ENCODE results near the gene STARD3.
A peak's percentile ranks its signal among the peaks of the same experiment; 100 is the strongest.

Gene STARD3

DNA sequence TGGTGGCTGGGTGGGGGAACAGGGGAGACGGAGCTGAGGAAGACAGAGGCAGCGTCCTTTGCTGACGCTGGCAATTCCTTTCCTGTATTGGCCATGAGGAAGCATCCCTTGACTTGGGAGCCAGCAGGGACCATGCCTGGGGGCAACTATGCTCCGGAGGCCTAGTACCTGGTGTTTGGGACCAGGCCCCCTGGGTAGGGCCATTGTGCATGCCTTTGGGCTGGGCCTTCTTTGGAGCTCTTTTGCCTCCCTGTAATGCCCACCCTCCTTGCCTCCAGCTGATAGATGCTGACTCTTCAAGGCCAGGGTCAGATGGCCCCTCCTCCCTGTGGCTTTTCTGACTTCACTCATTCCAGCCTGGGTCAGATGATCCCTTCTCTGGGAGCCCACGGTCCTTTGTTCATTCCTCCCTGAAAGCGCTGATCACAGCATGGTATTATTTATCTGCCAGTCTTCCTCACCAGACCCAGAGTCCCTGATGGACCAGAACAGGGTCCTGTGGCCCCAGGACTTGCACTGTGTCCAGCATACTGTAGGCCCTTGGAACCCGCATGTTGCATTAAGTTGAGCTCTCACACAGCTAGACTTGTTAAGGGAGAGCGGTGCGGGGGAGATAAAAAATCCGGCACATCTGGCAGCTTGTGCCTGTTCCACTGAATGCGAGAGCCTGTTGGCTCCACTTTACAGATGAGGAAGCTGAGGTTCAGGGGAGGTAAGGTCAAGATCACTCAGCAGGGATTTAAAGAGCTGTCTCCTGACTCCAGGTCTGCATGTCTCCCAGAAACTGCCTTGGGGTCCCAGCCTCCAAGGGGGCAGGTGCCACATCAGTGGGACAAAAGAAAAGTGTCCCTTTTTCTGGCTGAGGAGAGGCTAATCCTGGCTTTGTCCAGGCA, 2.9 kb downstream of the STARD3 start:
- no peak for DNase-seq

DNA sequence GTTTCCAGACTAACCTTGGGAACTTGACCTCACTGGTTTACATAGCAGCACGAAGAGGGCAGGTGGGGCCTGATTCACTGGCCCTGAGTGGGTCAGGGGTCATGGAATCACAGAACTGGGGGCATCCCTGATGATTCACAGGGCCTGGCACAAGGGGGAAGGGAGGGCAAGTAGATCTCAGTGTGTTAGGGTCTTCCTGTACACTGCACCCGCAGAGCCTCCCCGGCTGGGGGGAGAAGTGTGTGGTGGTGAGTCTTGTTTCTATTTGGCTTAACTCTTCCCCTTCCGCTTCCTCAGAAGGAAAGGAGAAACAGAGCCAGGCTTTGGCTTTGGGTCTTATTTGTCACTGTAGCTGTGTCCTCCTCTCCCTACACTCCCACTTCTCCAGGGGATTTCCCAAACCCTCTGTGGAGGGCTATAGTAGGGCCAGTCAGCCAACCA, 3.7 kb downstream of the STARD3 start:
- no peak for DNase-seq

DNA sequence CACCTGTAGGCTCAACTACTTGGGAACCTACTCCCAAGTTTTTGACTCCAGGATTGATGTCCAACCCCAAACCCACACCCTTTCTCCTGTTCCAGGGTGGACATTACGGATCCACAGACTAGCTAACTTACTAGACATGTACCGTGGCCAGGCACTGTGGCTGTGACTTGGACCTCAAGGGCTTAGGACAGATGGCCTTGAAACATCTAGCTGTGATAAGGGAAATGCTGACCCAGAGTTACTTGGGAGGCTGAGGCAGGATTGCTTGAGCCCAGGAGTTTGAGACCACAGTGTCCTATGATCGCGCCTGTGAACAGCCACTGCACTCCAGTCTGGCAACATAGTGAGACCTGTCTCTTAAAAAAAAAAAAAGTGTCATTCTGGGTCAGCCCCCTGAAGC, 4.2 kb downstream of the STARD3 start:
- DNase-seq: no peak

DNA sequence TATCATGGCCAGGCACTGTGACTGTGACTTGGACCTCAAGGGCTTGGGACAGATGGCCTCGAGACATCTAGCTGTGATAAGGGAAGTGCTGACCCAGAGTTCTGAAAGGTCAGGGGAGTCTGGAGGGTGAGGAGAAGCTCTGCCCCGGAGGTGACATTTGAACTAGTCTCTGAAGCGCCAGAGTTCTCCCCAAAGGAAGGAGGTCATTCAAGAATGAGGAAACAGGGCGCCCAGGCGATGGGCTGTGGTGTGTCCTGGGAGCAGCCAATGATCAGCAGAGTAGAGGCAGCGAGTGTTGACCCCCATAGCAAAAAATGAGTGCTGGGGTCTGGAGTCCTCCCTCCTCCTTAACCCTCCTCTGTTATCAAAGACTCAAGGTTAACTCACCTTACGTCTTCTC, 4.9 kb downstream of the STARD3 start:
- DNase-seq: no peak

GRCh38 chr17:39642291-39643074, 5.5 kb downstream of the STARD3 start:
- no peak for DNase-seq

GRCh38 chr17:39643271-39643670, 6.3 kb downstream of the STARD3 start:
- DNase-seq: no peak

DNA sequence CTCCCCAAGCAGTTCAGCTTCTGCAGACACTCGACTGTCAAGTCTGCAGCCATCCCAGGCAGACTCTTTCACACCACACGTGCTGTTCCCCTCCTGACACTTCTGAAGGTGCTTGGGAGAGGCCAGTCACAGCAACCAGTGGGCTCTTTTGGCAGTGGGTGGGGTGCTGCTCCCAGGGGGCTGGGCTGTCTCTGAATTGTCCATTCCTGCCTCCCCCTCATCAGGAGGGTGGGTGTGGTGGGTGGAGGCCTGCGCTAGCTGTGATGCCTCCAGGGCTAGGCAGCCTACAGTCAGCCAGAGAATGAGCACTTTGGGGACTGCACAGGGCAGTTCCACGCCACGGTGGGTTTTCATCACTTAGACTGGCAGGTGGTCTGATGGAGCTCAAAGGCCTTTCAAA, 10.3 kb downstream of the STARD3 start:
- no peak for DNase-seq

- DNase-seq: no peak
Observed at GRCh38 chr17:39648616-39649366, 11.8 kb downstream of the STARD3 start.

DNA sequence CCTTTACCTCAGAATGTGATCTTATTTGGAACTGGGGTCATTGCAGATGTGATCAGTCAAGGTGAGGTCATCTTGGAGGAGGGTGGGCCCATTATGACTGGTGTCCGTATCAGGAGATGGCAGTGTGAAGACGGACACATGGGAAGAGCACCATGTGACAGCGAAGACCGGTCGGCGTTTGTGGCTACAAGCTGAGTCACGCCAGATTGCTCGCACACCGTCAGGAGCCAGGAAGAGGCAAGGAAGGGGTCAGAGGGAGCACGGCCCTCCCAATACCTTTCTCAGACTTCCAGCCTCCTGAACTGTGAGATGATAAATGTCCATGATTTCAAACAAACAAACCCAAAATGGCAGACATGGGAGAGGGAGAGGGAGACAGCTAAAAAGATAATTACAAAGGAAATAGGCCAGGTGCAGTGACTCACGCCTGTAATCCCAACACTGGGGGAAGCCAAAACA, 13.2 kb downstream of the STARD3 start:
- no peak for DNase-seq

GRCh38 chr17:39651923-39652586, 15.1 kb downstream of the STARD3 start:
- DNase-seq: no peak

DNA sequence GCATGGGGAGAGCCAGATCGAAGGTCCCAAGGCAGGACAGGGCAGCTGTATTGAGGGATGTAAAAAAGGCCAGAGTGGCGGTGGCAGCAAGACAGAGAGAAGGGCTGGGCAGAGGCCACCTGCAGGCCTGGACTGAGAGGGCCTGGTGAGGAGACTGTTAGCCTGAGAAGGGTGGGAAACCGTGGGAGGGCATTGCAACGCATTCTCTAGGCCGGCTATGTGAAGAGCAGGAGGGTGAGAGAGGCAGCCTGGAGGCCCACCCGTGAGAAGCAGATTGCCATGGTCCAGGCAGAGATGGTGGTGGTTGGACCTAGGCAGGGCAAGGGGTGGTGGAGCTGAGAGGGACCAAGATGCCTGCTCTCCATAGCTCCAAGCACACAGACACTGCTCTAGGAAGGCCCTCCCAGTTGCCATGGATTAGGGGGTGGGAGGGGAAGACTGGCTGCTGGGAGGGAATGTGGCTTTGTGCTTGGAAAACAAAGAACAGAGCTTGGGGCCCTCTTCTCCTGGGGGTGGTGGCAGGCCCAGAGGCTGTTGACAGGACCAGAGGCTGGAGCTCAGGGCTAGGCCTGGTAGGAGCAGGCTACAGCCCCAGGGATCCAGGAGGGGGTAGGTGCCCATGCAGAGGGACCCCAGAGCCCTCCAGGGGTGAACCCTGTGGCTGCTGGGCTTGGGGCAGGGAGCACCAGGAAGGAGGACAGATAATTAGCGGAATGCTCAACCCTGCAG, 15.8 kb downstream of the STARD3 start:
- DNase-seq: no peak

DNA sequence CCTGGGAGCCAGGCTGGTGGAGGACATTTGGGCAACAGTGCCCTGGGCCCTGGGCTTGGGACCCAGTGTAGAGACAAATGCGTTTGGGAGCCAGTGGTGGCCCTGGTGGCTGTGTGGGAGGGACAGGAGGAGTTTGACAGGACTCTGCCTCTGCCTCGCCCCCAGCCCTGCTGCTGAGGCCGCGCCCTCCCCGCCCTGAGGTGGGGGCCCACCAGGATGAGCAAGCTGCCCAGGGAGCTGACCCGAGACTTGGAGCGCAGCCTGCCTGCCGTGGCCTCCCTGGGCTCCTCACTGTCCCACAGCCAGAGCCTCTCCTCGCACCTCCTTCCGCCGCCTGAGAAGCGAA, 16.3 kb downstream of the STARD3 start:
- no peak for DNase-seq

GRCh38 chr17:39653662-39654331, 16.9 kb downstream of the STARD3 start:
- DNase-seq: peak; percentile 89 to 90

DNA sequence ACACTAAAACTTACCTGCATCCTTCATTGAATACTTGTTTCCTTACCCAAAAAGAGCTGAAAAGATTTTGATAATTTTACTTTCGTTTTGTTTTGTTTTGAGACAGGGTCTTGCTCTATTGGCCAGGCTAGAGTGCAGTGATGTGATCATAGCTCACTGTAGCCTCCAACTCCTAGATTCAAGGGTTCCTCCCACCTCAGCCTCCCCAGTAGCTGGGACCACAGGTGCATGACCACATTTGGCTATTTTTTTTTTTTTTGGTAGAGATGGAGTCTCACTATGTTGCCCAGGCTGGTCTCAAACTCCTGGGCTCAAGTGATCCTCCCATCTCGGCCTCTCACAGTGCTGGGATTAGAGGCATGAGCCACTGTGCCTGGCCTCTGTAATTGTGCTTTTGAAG, 18.2 kb downstream of the STARD3 start:
- no peak for DNase-seq

DNA sequence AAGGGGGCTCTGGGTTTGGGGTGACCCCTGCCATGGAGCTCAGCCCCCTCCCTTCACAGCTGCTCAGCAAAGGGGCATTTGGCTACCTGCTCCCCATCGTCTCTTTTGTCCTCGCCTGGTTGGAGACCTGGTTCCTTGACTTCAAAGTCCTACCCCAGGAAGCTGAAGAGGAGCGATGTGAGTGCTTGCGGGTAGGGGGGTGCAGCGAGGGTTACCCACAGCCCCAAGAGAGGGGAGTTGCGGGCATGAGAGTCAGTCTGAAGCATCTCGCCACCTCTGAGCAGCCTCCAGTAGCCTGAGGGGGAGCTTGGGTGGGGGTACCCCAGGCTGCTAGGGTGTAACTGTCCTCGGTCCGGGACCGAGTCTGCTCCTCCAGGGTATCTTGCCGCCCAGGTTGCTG, 21.4 kb downstream of the STARD3 start:
- no peak for DNase-seq

DNA sequence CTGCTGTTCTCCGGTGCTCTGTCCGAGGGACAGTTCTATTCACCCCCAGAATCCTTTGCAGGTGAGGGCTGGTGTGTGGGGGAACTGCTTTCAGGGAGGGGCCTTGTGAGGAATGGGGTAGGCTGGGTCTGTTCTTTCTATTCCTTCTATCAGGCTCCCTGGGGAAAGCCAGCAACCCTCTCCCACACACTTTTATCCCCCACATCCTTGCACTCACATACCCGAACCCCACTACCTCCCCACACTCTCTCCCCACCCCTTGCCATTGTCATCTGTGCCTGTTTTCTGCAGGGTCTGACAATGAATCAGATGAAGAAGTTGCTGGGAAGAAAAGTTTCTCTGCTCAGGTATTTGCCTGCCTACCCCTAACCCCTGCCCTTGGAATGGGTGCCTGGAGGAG, 21.8 kb downstream of the STARD3 start:
- DNase-seq: no peak

DNA sequence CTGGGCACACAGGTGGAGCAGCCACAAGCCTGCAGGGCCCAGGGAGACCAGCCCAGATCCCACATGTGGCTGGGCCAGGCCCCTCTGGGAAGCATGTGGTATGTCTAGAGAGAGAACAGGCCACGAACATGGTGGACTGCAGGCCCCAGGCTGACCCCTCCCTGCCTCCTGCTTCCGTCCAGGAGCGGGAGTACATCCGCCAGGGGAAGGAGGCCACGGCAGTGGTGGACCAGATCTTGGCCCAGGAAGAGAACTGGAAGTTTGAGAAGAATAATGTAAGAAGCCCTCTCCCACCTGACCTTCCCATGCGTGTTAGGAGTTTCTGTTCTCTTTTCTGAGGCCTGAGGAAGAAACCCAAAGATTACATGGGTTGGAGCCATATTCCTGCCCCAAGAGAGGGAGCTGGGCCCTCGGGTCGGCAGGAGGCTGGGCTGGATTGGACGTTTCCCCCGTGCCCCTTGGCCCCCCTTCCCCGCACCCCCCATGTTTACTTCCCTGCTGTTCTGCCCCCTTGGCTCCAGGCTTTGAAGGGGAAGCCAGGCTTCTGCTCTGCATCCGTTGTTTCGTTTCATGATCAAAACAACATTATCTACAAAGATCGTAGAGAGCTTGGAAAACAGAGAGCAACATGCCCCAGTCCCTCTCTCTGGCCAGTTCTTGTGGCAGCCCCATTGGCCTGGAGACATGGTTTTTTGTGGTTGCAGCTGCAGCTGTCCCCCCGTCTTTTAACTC, 22.5 kb downstream of the STARD3 start:
- no peak for DNase-seq

DNA sequence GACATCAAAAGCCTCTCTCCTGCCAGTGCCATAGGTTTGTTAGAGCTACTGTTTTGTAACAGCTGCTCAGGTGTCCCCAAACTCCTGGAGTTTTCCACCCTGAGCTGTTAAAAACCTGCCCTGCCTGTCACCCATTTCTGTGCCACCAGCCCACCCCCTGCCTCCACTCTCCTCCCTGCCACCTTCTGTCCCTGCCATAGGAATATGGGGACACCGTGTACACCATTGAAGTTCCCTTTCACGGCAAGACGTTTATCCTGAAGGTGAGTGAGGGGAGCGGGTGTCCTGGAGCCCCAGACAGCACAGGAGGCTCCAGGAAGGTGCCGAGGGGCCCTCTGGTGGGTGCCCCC, 23.0 kb downstream of the STARD3 start:
- no peak for DNase-seq

DNA sequence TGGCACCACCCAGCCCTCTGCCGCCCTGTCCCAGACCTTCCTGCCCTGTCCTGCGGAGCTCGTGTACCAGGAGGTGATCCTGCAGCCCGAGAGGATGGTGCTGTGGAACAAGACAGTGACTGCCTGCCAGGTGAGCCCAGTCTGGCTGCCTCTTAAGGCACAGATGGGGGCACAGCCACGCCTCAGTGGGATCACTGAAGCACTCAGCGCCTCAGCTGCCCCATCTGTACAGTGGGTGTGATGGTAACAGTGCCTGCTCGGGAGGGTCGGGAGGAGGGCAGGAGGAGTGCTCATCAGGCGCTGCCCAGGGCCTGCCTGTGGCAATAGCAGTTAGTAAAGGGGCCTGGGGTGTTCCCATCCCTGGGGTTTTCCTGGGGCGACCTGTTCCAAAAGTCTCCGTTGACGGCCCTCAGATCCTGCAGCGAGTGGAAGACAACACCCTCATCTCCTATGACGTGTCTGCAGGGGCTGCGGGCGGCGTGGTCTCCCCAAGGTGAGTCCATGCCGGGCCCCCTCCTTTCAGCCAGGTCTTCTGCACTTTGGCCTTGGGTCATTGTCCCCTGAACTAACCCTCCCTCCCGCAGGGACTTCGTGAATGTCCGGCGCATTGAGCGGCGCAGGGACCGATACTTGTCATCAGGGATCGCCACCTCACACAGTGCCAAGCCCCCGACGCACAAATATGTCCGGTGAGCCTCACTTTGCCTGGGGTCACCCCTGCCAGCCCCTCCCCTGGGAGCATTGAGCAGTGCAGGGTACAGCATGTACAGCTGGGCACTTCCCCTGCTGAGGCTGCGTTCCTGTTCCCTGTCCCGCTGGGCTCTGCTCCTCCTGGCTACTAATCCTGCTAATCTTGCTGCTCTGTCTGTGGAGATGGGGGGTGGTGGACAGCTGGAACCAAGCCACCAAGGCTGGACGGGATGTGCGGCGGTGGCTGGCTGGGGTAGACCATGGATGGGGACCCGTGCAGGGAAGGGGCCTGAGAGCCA, 23.7 kb downstream of the STARD3 start:
- no peak for DNase-seq

Data from activated CD4-positive, alpha-beta T cell treated with anti-CD3 and anti-CD28 coated beads, Interleukin-2, amount 50 U/mL, for 48 hours (primary cell).